HS-5 (cell line): ENCODE results near the gene PMM1.

Source experiments
- DNase-seq: peaks from one replicate; pipeline ENCODE4 v3.0.0-alpha.2; 2012; ENCODE audit warnings: low read depth

PMM1 gene

DNA sequence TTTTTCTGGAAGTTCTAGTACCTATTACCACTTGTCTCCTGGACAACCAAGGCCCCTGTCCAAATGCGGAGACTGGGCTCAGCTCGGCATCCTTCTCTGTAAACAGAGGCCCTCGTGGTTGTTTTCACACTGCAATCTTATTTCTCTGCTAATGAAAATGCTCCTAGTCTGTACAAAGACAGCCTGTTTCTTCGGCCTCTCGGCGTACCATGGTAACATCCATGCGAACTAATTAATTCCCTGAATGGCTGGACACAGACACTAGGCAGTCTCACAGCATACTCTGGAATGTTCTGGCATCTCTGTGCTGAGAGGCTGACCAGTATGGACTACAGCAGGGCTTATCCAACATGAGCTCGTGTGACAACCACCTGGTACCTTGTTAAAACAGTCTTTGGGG lies 51.1 kb downstream of the PMM1 start:
- DNase-seq = no peak

GRCh38 chr22:41537203-41537602 lies 52.4 kb downstream of the PMM1 start:
- DNase-seq = no peak

DNA sequence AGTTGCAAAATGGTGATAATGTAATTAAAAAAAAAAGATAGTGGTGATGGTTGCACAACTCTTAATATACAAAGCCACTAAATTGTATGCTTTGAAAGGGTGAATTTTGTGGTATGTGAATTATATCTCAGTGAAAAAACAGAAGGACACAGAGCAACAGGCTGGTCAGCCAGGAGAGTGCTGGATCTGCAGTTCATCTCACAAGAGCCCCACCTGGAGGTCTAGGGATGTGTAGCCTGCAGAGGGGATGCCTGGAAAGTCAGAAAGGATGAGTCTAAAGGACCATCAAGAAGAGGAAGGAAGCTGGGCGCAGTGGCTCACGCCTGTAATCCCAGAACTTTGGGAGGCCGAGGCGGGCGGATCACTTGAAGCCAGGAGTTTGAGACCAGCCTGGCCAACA lies 54.4 kb downstream of the PMM1 start:
- DNase-seq = no peak

- no peak for DNase-seq
Observed at GRCh38 chr22:41534219-41534618, 55.4 kb downstream of the PMM1 start.

DNA sequence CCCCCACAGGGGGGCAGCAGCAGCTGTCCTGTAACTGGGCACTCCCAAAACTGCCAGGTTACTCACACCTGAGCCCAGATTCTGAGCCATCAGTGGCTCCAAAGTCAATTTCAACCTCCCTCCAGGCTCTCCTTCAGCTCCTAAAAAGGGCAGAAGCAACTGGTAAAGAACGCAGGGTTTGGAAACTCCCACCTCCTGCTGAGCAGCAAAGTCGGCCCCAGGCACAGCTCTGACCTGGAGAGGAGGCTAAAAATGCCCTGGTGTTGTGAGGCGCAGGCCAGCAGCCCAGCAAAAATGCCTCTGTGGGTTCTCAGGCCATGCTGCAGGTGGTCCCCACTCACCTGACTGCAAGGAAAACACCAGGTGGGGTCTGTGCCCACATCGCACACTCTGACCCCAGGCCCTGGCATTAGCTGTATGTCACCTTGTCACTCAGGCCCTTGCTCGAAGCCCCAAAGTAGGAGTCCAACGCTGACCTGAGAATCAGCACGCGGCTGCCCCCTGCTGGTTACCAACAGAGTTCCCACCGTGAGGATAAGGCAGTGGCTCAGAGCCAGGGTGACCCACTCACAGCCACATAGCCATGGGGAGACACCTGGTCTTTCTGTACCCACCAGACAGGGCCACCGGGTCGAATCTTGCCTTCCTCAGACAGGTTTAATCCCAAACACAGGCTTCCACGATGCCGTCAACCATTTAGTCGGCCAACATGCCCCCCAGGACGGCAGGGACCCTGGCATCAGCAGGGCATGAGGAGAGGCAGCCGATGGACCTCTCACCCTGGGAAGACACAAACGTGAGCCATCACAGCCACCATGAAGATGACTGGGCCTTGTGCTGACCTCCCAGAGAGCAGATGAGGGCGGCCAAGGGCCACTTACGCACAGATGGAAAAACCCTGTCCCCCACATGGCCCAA lies 56.5 kb downstream of the PMM1 start:
- DNase-seq = no peak

- no peak for DNase-seq
Observed at GRCh38 chr22:41531715-41532477, 57.7 kb downstream of the PMM1 start.

DNA sequence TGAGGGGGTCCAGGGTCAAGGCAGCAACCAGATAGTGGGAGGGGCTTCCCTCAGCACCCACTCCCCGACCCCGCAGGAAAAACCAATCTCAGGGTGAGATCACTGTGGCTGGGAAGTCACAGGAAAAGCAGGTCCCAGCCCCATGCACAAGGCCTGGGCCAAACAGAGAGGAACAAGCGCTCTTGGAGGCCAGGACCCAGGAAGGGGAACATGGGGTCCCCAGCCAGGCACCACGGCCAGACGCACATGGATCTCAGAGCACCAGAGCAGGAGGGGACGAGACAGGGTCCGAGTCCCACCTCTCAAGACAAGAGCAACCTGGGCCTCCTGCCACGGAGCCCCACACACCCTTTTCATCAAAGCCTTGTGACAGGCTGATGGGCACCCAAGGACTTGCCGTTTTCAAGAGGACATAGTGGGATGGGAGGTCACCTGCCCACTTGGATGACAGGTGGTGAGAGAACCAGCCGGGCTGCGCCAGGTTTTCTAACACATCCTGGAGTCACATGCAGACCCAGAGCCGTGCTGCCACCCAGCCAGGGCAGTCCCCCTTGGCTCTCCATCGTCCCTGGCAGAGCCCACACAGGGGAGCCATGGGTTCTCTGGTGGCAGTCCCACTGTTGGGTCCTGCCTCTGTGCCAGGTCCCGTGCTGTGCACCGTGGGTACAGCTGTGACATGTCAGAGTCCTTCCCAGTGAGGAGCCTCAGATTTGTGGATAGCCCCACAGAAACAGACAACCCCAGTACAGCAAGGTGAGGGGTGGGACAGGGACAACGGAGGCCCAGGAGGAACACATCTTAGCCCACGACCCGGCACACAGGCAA lies 58.5 kb downstream of the PMM1 start:
- DNase-seq = no peak

GRCh38 chr22:41528938-41529561 lies 60.6 kb downstream of the PMM1 start:
- DNase-seq = no peak

- no peak for DNase-seq
Observed at GRCh38 chr22:41528132-41528766, 61.4 kb downstream of the PMM1 start.
